ENCODE results near the gene ANOS1. TPM values are rescaled to one million over a fixed set of nuclear protein-coding genes. Genes with fewer than 3 reads are reported as not detected.

Gene ANOS1
- total RNA-seq, 2 donors from 2014 or later, result 23.6 to 31.9 TPM

GRCh38 chrX:8720136-8720535 is 11.8 kb downstream of the ANOS1 start:
- DNase-seq (ENCODE audit: low spot score), result no peak
- no peaks in the 10 kb centered on the region for H3K27me3 ChIP-seq (replicated peaks; ENCODE audit: insufficient read depth)
- no peak overlapping the region for H3K27ac ChIP-seq
- TF ChIP-seq POLR2AphosphoS5 (IDR thresholded peaks at IDR 0.05) (no peak), POLR2A (IDR thresholded peaks at IDR 0.05) (no peak), CTCF (IDR thresholded peaks at IDR 0.05) (no peak)
- H3K4me1 ChIP-seq (replicated peaks), result no peaks in the 10 kb centered on the region
- H3K4me3 ChIP-seq, result no peak overlapping the region
- no peaks in the 10 kb centered on the region for H3K36me3 ChIP-seq
- H3K9me3 ChIP-seq, result no peaks in the 10 kb centered on the region
- intact Hi-C loops (cut with DNase I), result no loop called here
- 93% methylated on average over 6 of the region's 6 CpGs for WGBS

- H3K27me3 ChIP-seq (replicated peaks; ENCODE audit: insufficient read depth), result no peaks in the 10 kb centered on the region
- no peak for DNase-seq (ENCODE audit: low spot score)
- no peaks in the 10 kb centered on the region for H3K9me3 ChIP-seq
- intact Hi-C loops (cut with DNase I), result no loop called here
- H3K4me3 ChIP-seq, result no peak overlapping the region
- H3K4me1 ChIP-seq (replicated peaks), result no peaks in the 10 kb centered on the region
- no peak overlapping the region for H3K27ac ChIP-seq
- WGBS, result 96% methylated on average over 2 of the region's 2 CpGs
- no peaks in the 10 kb centered on the region for H3K36me3 ChIP-seq
- TF ChIP-seq CTCF (IDR thresholded peaks at IDR 0.05), result no peak
- no peak for TF ChIP-seq POLR2AphosphoS5 (IDR thresholded peaks at IDR 0.05)
- TF ChIP-seq POLR2A (IDR thresholded peaks at IDR 0.05), result no peak
Observed at GRCh38 chrX:8717354-8717753, 14.6 kb downstream of the ANOS1 start.

GRCh38 chrX:8714164-8714563 is 17.8 kb downstream of the ANOS1 start:
- no peaks in the 10 kb centered on the region for H3K36me3 ChIP-seq
- TF ChIP-seq POLR2AphosphoS5 (IDR thresholded peaks at IDR 0.05), result no peak
- TF ChIP-seq CTCF (IDR thresholded peaks at IDR 0.05), result no peak
- TF ChIP-seq POLR2A (IDR thresholded peaks at IDR 0.05), result no peak
- 48% methylated on average over 3 of the region's 3 CpGs for whole genome bisulfite sequencing

GRCh38 chrX:8711401-8711800 is 20.5 kb downstream of the ANOS1 start:
- Histone ChIP-seq H3K36me3 (no peaks in the 10 kb centered on the region), H3K4me3 (no peak overlapping the region), H3K27ac (no peak overlapping the region), H3K27me3 (replicated peaks; ENCODE audit: insufficient read depth) (no peaks in the 10 kb centered on the region), H3K9me3 (no peaks in the 10 kb centered on the region), H3K4me1 (replicated peaks) (no peaks in the 10 kb centered on the region)
- no peak for DNase-seq (ENCODE audit: low spot score)
- no peak for TF ChIP-seq CTCF (IDR thresholded peaks at IDR 0.05)
- no peak for TF ChIP-seq POLR2AphosphoS5 (IDR thresholded peaks at IDR 0.05)
- no peak for TF ChIP-seq POLR2A (IDR thresholded peaks at IDR 0.05)
- intact Hi-C loops (cut with DNase I), result no loop called here
- WGBS, result 67% methylated on average over 2 of the region's 2 CpGs

More at GRCh38 chrX:8714164-8714563, 17.8 kb downstream of the ANOS1 start:
- Histone ChIP-seq H3K27me3 (replicated peaks; ENCODE audit: insufficient read depth) (no peaks in the 10 kb centered on the region), H3K4me1 (replicated peaks) (no peaks in the 10 kb centered on the region), H3K4me3 (no peak overlapping the region), H3K27ac (no peak overlapping the region), H3K9me3 (no peaks in the 10 kb centered on the region)
- intact Hi-C loops (cut with DNase I), result no loop called here
- no peak for DNase-seq (ENCODE audit: low spot score)

GRCh38 chrX:8704184-8704583 is 27.8 kb downstream of the ANOS1 start:
- TF ChIP-seq POLR2A (IDR thresholded peaks at IDR 0.05), result no peak
- no peak for TF ChIP-seq POLR2AphosphoS5 (IDR thresholded peaks at IDR 0.05)
- no peak for TF ChIP-seq CTCF (IDR thresholded peaks at IDR 0.05)
- no peak for DNase-seq (ENCODE audit: low spot score)
- Histone ChIP-seq H3K4me1 (replicated peaks) (no peaks in the 10 kb centered on the region), H3K9me3 (no peaks in the 10 kb centered on the region), H3K36me3 (no peaks in the 10 kb centered on the region), H3K27ac (no peak overlapping the region), H3K27me3 (replicated peaks; ENCODE audit: insufficient read depth) (no peaks in the 10 kb centered on the region), H3K4me3 (no peak overlapping the region)
- intact Hi-C loops (cut with DNase I), result no loop called here
- WGBS, result 94% methylated on average over 2 of the region's 2 CpGs
